Measurements from ENCODE around the gene HSPA12A. TPM values are rescaled to one million over a fixed set of nuclear protein-coding genes. Genes with fewer than 3 reads are reported as not detected.
A peak's percentile ranks its signal among the peaks of the same experiment; 100 is the strongest.

HSPA12A gene
- total RNA-seq, 4 donors from 2014 or later, result 125 to 187 (median 147) TPM

DNA sequence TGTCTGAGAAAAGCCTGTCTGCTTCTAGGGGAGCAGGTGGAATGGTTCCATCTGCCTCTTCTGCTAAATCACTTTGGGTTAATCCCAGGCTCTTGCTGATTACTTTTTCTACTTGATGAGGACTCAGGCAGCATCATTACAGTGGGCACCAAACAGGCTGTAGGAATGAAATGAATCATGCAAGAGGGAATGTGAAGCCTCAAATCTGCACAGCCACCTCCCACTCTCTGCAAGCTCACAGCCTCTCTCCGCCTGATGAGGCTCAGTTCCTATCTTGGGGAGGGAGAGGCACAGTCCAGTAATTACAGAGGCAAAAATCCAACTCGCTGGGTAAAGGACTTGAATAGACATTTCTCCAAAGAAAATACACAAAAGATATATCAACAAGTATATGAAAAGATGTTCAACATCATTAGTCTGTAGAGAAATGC, 34.0 kb downstream of the HSPA12A start:
- TF ChIP-seq POLR2A (IDR thresholded peaks at IDR 0.05) (no peak), EP300 (IDR thresholded peaks at IDR 0.05) (no peak)
- TF ChIP-seq, protein P1, sequence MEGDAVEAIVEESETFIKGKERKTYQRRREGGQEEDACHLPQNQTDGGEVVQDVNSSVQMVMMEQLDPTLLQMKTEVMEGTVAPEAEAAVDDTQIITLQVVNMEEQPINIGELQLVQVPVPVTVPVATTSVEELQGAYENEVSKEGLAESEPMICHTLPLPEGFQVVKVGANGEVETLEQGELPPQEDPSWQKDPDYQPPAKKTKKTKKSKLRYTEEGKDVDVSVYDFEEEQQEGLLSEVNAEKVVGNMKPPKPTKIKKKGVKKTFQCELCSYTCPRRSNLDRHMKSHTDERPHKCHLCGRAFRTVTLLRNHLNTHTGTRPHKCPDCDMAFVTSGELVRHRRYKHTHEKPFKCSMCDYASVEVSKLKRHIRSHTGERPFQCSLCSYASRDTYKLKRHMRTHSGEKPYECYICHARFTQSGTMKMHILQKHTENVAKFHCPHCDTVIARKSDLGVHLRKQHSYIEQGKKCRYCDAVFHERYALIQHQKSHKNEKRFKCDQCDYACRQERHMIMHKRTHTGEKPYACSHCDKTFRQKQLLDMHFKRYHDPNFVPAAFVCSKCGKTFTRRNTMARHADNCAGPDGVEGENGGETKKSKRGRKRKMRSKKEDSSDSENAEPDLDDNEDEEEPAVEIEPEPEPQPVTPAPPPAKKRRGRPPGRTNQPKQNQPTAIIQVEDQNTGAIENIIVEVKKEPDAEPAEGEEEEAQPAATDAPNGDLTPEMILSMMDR (IDR thresholded peaks at IDR 0.05), result no peak
- Histone ChIP-seq H3K9me3 (no peaks in the 10 kb centered on the region), H3K4me1 (peaks cover 0 to 78% (median 22%) of the 10 kb centered on the region in 4 donors), H3K4me3 (no peak overlapping the region), H3K27ac (peak overlapping the region in 2 of 4 donors; percentile 73 to 74), H3K27me3 (no peaks in the 10 kb centered on the region), H3K36me3 (peaks cover 0 to 16% (median 0%) of the 10 kb centered on the region in 3 donors)
- 26 to 27% methylated on average over 2 of the region's 2 CpGs for WGBS, 2 donors
- no peak for DNase-seq (ENCODE audit: low spot score in 2 of 2)

- H3K4me3 ChIP-seq, result no peak overlapping the region
- no peaks in the 10 kb centered on the region for H3K27me3 ChIP-seq
- TF ChIP-seq, protein P1 (IDR thresholded peaks at IDR 0.05), result no peak
- no peak for TF ChIP-seq EP300 (IDR thresholded peaks at IDR 0.05)
- no peak for TF ChIP-seq POLR2A (IDR thresholded peaks at IDR 0.05)
- H3K36me3 ChIP-seq, result peaks cover 0 to 20% (median 0%) of the 10 kb centered on the region in 3 donors
- no peaks in the 10 kb centered on the region for H3K9me3 ChIP-seq
- WGBS, 2 donors, result 38 to 47% methylated on average over 14 of the region's 14 CpGs
- DNase-seq (ENCODE audit: low spot score in 2 of 2), result no peak
- peak overlapping the region in 3 of 4 donors; percentile 10 to 74 (median 73) for H3K27ac ChIP-seq
- peaks cover 0 to 74% (median 20%) of the 10 kb centered on the region in 4 donors for H3K4me1 ChIP-seq
Measured at GRCh38 chr10:116707981-116708380, 34.4 kb downstream of the HSPA12A start.

DNA sequence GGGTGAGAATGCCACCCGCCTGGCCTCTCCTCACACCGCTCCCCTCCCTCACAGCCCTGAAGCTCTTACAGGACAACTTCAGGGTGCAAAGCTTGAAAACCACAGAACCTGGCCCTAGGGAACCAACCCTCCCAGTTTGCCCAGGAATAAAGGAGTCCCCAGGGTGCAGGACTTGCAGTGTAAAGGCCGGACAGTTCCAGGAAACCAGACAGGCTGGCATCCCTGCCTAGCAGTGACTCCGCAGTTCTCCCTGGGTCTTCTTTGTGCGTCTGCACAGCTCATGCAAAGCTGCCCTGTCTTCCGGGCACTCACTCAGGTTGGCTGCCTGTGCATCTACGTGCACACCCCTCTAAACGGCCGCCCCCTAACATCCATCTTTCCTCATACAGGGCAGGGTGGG, 36.1 kb downstream of the HSPA12A start:
- no peaks in the 10 kb centered on the region for H3K27me3 ChIP-seq
- 85 to 88% methylated on average over 9 of the region's 9 CpGs for WGBS, 2 donors

DNA sequence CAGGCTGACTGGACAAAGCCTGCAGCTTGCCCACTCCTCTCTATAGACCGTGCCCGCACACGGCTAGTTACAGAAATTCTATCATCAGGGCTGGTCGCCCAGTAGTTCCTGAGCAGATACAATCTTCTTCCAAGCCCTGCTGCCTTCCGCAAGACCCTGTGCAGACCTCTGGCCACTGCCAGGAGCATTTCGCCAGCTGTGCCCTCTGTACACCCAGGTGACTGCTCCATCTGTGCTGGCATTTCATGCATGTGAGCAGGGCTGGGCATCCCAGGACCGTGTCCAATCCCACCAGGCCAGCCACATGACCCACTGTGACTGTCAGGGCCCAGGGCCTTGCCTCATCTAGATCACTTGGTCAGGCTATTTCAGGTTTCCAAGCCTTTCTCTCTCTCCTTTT, 36.9 kb downstream of the HSPA12A start:
- Histone ChIP-seq H3K27ac (peak overlapping the region in 1 of 4 donors; percentile 74), H3K4me3 (no peak overlapping the region), H3K27me3 (no peaks in the 10 kb centered on the region), H3K9me3 (no peaks in the 10 kb centered on the region), H3K36me3 (peaks cover 0 to 42% (median 0%) of the 10 kb centered on the region in 3 donors), H3K4me1 (peaks cover 0 to 51% (median 17%) of the 10 kb centered on the region in 4 donors)
- 93 to 94% methylated on average over 7 of the region's 7 CpGs for WGBS, 2 donors
- no peak for DNase-seq (ENCODE audit: low spot score in 2 of 2)
- no peak for TF ChIP-seq POLR2A (IDR thresholded peaks at IDR 0.05)
- TF ChIP-seq, protein P1 (IDR thresholded peaks at IDR 0.05), result no peak
- TF ChIP-seq EP300 (IDR thresholded peaks at IDR 0.05), result no peak

More for the DNA sequence above, 36.1 kb downstream of the HSPA12A start:
- no peak overlapping the region for H3K4me3 ChIP-seq
- H3K27ac ChIP-seq, result peak overlapping the region in 2 of 4 donors; percentile 73 to 74
- H3K9me3 ChIP-seq, result no peaks in the 10 kb centered on the region
- H3K36me3 ChIP-seq, result peaks cover 0 to 34% (median 0%) of the 10 kb centered on the region in 3 donors
- peaks cover 0 to 59% (median 17%) of the 10 kb centered on the region in 4 donors for H3K4me1 ChIP-seq
- DNase-seq (ENCODE audit: low spot score in 2 of 2), result no peak
- TF ChIP-seq, protein P1 (IDR thresholded peaks at IDR 0.05), result no peak
- TF ChIP-seq EP300 (IDR thresholded peaks at IDR 0.05) (no peak), POLR2A (IDR thresholded peaks at IDR 0.05) (no peak)

GRCh38 chr10:116704926-116705325, 37.4 kb downstream of the HSPA12A start:
- no peaks in the 10 kb centered on the region for H3K27me3 ChIP-seq
- TF ChIP-seq POLR2A (IDR thresholded peaks at IDR 0.05) (no peak), EP300 (IDR thresholded peaks at IDR 0.05) (no peak)
- TF ChIP-seq, protein P1 (IDR thresholded peaks at IDR 0.05), result no peak
- H3K9me3 ChIP-seq, result no peaks in the 10 kb centered on the region
- no peak for DNase-seq (ENCODE audit: low spot score in 2 of 2)
- no peak overlapping the region for H3K4me3 ChIP-seq
- H3K27ac ChIP-seq, result peak overlapping the region in 1 of 4 donors; percentile 74
- peaks cover 0 to 49% (median 17%) of the 10 kb centered on the region in 4 donors for H3K4me1 ChIP-seq
- 82 to 86% methylated on average over 9 to 10 of the region's 11 CpGs for WGBS, 2 donors
- peaks cover 0 to 43% (median 0%) of the 10 kb centered on the region in 3 donors for H3K36me3 ChIP-seq
